ENCODE measurements around the gene LY86. TPM values are rescaled to one million over a fixed set of nuclear protein-coding genes. Genes with fewer than 3 reads are reported as not detected.

The LY86 gene
- total and polyA plus RNA-seq, 9 of the 15 experiments (the other 6 are each of a cell fraction or from before 2014, with no cell fraction given): 0.08 to 0.20 TPM; not detected in 7

DNA sequence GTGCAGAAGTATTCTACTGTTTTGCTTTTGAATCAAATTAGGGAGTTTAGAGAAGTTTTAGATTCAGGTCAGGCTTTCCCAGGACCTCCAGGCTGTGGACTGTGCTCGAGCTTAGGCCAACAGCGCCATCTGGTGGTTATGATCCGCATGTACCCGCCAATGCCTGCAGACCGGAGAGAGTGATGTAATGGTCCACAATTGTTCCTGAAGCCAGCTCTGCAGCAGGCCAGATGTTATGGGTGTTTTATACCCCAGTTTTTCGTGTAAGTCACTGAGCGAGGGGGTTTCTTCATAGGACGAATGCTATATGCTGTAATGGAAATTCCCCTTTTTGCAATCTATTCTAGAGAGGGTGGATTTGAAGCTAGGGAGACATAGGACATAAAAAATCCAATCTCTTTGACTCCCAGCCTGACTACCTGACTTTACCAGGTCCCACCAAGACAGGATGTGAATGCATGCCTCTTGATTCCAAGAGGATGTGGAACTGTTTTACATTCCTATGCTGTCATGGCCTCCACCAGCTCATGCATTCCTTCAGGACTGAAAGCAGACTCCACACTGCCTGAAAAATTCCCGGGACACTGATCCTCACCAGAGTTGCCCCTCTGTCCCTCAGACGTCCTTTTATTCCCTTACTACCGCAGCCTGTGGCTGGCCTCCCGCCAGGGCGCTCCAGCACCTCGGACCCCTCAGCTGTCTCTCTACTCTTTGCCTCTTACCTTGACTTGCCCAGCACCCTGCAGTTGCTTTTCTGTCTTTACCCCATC lies 41.2 kb upstream of the LY86 start (continued):
- TF ChIP-seq GABPA (tag; conservative IDR thresholded peaks at IDR 0.05; ENCODE audit: low read depth) (no peak), XRCC5 (IDR thresholded peaks at IDR 0.05; ENCODE audit: low read depth, low read length) (peak; percentile 61; the same call in 1 of the 2 replicates), CREM (IDR thresholded peaks at IDR 0.05; ENCODE audit: low read depth) (peak; percentile 60; the same call in 1 of the 2 replicates), RCOR1 (IDR thresholded peaks at IDR 0.05; ENCODE audit: borderline replicate concordance in 1 of 2, low read depth in 2 of 2, low read length in 2 of 2) (peak in 1 of 2 experiments; percentile 56; a peak in 1 of 4 replicates), SP1 (CRISPR knock-in tag; IDR thresholded peaks at IDR 0.05) (no peak), MCM2 (IDR thresholded peaks at IDR 0.05; ENCODE audit: low read depth) (no peak)
- TF ChIP-seq, protein P1, sequence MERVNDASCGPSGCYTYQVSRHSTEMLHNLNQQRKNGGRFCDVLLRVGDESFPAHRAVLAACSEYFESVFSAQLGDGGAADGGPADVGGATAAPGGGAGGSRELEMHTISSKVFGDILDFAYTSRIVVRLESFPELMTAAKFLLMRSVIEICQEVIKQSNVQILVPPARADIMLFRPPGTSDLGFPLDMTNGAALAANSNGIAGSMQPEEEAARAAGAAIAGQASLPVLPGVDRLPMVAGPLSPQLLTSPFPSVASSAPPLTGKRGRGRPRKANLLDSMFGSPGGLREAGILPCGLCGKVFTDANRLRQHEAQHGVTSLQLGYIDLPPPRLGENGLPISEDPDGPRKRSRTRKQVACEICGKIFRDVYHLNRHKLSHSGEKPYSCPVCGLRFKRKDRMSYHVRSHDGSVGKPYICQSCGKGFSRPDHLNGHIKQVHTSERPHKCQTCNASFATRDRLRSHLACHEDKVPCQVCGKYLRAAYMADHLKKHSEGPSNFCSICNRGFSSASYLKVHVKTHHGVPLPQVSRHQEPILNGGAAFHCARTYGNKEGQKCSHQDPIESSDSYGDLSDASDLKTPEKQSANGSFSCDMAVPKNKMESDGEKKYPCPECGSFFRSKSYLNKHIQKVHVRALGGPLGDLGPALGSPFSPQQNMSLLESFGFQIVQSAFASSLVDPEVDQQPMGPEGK (CRISPR knock-in tag; IDR thresholded peaks at IDR 0.05; ENCODE audit: borderline replicate concordance): no peak
- TF ChIP-seq, protein P2, sequence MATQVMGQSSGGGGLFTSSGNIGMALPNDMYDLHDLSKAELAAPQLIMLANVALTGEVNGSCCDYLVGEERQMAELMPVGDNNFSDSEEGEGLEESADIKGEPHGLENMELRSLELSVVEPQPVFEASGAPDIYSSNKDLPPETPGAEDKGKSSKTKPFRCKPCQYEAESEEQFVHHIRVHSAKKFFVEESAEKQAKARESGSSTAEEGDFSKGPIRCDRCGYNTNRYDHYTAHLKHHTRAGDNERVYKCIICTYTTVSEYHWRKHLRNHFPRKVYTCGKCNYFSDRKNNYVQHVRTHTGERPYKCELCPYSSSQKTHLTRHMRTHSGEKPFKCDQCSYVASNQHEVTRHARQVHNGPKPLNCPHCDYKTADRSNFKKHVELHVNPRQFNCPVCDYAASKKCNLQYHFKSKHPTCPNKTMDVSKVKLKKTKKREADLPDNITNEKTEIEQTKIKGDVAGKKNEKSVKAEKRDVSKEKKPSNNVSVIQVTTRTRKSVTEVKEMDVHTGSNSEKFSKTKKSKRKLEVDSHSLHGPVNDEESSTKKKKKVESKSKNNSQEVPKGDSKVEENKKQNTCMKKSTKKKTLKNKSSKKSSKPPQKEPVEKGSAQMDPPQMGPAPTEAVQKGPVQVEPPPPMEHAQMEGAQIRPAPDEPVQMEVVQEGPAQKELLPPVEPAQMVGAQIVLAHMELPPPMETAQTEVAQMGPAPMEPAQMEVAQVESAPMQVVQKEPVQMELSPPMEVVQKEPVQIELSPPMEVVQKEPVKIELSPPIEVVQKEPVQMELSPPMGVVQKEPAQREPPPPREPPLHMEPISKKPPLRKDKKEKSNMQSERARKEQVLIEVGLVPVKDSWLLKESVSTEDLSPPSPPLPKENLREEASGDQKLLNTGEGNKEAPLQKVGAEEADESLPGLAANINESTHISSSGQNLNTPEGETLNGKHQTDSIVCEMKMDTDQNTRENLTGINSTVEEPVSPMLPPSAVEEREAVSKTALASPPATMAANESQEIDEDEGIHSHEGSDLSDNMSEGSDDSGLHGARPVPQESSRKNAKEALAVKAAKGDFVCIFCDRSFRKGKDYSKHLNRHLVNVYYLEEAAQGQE (IDR thresholded peaks at IDR 0.05; ENCODE audit: borderline replicate concordance): peak; percentile 76
- TF ChIP-seq, protein P2 (CRISPR knock-in tag; IDR thresholded peaks at IDR 0.05; ENCODE audit: low read depth): no peak
- TF ChIP-seq, protein P3, sequence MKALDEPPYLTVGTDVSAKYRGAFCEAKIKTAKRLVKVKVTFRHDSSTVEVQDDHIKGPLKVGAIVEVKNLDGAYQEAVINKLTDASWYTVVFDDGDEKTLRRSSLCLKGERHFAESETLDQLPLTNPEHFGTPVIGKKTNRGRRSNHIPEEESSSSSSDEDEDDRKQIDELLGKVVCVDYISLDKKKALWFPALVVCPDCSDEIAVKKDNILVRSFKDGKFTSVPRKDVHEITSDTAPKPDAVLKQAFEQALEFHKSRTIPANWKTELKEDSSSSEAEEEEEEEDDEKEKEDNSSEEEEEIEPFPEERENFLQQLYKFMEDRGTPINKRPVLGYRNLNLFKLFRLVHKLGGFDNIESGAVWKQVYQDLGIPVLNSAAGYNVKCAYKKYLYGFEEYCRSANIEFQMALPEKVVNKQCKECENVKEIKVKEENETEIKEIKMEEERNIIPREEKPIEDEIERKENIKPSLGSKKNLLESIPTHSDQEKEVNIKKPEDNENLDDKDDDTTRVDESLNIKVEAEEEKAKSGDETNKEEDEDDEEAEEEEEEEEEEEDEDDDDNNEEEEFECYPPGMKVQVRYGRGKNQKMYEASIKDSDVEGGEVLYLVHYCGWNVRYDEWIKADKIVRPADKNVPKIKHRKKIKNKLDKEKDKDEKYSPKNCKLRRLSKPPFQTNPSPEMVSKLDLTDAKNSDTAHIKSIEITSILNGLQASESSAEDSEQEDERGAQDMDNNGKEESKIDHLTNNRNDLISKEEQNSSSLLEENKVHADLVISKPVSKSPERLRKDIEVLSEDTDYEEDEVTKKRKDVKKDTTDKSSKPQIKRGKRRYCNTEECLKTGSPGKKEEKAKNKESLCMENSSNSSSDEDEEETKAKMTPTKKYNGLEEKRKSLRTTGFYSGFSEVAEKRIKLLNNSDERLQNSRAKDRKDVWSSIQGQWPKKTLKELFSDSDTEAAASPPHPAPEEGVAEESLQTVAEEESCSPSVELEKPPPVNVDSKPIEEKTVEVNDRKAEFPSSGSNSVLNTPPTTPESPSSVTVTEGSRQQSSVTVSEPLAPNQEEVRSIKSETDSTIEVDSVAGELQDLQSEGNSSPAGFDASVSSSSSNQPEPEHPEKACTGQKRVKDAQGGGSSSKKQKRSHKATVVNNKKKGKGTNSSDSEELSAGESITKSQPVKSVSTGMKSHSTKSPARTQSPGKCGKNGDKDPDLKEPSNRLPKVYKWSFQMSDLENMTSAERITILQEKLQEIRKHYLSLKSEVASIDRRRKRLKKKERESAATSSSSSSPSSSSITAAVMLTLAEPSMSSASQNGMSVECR (CRISPR knock-in tag; IDR thresholded peaks at IDR 0.05): 0 out of 2 replicates have a peak, but pooled peaks have one; percentile 21
